ENCODE results near the gene PSMG4.
A peak's percentile ranks its signal among the peaks of the same experiment; 100 is the strongest.

PSMG4 gene, protein sequence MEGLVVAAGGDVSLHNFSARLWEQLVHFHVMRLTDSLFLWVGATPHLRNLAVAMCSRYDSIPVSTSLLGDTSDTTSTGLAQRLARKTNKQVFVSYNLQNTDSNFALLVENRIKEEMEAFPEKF

DNA sequence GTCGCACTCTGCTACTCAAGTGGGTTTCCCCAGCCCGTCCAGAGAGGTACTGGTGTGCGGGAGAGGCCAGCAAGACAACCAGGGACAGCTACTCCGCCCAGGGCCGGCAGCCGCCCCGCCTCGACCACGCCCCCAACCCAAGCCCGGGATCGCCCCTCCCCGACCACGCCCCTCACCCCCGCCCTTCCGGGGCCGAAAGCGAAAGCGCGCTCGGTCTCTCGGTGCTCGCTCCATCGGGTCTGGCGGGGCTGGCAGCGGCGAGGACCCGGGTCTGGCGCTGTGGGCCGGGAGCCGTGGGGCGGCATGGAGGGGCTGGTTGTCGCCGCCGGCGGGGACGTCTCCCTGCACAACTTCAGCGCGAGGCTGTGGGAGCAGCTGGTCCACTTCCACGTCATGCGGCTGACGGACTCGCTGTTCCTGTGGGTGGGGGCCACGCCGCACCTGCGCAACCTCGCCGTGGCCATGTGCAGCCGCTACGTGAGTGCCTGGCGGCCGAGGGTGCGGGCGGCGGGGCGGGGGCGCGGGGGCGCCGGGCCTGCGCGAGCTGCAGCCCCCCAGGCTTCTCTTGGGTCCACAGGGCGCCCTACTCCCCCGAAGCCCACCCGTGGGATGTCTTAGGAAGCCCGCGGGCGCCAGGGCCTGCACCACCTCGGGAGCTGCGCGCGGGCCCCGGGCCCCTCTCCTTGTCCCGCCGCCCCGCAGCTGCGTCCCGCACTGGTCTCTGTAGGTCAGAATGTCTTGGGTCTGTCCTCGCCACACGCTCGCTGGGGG lies at the start of gene PSMG4:
TSS of gene PSMG4 (plus strand) at position 228 of the 771 bp plus-strand sequence. CDS start at position 304, 76 bp downstream.
- DNase-seq = peak; percentile 96

DNA sequence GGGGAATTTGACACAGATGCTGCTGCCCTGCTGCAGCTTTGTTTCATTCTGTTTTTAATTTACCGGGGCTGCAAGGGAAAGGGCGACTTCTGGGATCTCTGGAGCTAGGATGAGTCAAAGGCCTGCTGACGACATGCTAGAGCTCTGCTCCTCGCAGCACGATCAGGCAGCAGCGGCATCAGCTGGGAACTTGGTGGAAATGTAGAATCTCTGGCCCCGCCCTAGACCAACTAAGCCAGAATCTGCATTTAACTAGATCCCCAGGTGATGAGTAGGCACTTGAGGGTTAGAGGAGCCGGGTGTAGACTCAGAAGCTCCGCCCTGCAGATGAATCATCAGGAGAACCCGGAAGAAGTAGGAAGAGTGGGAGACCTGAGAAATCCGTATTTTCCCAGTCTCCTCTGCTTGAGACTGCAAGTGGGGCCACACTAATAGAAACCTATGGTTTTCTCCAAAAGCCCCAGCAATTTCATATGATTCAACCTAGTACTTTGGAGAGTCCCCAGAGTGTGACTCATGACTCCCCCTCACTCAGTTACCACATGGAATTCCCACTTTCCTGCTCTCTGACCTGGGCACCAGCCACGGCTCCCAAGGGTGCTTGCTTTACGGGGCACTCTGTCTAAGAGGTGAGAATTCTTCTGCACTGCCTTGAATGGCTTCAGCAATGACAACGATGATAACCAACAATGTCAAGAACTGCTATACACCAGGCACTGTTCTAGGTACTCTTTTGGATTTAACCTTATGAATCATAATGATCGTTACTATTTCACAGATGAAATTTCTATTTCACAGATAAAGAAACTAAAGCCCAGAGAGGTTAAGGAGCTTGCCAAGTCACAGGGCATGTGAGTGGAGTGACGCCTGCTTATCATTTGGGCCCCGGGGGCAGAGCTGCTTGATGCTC lies 49.4 kb upstream of the PSMG4 start:
- peak; percentile 63 for DNase-seq

DNA sequence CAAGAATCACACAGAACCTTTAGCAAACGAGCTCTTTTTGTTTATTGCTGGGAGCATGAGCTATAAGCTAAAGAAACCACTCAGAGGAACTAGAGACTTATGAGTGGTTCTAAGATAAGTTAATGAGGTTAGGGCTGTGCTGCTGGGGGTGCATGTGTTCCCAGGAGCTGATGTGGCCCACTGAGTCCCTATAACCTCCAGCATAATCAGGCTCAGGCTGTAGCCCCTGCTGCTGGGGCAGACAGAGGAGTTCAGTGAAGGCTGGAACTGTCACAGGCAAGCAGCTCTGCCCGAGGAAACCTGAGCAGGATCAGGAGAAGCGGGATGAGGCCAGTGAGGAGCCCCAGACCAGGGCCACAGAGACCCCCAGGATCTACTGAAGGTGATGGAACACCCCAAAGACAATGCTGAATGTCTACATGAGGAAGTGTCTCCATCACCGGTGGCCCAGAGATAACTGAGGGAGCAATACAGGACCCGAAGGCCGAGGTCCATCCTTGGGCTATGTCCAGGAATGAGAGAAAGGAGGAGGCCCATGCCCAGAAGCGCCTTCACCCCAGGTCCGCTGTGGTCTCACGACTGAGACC lies 48.6 kb upstream of the PSMG4 start:
- DNase-seq = no peak

DNA sequence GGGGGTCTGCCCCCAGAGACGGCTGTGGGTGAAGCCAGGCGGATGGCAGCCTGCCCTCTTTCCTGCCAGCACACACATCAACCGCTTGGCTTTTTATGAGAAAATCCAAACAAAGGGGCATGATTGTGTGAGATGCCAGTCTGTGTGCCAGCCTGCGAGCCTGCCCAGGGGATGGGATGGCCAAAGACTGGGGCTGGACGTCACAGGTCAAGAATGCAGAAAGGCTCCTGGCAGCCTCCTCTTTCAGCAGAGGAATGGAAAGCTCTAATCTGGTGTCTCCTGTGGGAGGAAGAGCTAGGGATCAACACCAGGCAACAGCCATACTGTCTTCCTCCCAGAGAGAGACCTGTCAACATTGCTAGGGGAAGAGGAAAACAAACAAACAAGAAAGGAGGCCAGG lies 47.1 kb upstream of the PSMG4 start:
- DNase-seq = no peak

DNA sequence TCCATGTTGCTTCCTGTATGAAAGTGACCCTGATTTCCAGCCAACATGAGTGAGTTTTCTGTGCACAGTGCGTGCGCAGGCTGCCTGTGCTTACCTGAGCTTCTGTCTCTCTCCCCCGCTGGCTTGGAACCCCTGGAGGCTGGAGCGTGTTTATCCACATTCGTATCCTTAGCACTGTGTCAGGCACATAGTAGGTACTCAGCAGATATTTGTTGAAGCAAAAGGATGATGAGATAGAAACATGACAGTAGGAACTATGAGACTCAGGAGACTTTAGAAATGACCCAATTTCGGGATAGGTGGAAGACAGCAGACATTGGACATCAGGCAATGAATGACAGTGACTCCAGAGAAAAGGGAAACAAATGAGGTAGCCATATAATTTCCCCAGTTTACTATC lies 46.5 kb upstream of the PSMG4 start:
- DNase-seq = no peak

DNA sequence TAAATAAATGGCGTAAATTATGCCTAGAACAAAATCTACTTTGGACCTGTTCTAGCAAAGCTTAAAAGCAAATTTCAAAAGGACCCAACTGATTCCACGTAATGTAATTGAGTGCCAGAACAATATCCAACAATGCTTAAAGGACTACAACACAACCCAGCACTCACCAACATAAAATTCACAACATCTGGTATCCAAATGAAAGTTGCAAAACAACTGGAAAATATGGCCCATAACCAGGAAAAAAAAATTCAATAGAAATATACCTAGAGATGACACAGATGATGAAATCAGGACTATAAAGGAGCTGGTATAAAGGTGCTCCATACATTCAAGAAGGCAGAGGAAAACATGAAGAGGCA lies 45.4 kb upstream of the PSMG4 start:
- DNase-seq = no peak

DNA sequence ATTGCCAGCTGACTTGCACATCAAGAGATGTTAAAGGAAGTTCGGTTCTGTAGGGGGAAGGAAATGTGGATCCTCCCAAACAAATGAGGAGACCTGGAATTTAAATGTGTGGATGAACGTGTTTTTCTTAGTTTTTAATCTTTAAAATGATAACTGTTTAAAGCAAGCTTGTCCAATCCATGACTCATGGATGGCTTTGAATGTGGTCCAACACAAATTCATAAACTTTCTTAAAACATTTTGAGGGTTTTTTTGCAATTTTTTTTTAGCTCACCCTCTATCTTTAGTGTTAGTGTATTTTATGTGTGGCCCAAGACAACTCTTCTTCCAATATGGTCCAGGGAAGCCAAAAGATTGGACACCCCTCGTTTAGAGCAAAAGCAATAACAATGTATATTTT lies 43.8 kb upstream of the PSMG4 start:
- no peak for DNase-seq

DNA sequence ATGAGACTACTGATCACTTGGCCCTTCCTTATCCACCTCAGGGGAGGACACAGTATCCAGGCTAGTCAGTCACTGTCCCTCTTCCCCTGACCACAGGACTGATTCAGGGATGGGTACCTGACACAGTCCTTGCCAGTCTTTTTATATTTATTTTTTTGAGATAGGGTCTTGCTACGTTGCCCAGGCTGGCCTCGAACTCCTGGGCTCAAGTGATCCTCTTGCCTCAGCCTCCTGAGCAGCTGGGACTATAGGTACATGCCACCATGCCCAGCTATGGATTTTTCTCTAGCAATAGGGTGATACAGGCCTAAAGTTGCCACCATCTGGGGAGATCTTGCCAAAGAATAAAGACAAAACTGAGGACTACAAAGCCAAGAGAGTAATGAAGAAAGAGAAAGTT lies 41.5 kb upstream of the PSMG4 start:
- DNase-seq = no peak

DNA sequence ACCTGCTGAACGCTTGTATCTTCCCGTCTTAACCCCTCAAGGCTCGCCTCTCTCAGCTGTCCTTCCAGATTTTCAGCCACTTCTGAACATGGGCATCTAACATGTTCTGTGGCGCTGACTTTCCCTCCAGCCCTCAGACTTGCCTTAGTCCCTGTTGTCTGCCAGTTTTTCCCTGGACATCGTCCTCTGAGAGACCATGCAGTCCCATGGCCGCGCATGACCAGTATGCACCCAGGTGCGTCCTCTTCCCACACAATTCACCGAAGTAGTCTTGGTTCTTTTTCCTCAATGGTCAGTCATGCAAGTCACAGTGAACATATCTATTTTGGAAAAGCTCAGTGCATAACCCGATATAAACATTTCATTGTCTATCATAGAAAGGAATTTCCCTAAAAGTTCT lies 40.5 kb upstream of the PSMG4 start:
- no peak for DNase-seq

DNA sequence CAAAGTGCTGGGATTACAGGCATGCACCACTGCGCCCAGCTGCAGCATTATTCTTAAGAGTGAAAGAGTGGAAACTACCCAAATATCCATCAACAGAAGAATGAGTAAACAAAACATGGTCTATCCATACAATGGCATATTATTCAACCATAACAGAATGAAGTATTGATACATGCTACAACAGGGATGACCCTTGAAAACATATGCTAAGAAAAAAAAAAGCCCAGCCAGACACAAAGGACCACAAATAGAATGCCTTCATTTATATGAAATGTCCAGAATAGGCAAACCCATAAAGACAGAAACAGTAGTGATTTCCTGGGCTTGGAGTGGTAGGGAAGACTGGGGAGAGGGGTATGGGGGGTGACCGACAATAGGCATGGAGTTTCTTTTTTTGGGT lies 38.4 kb upstream of the PSMG4 start:
- no peak for DNase-seq

DNA sequence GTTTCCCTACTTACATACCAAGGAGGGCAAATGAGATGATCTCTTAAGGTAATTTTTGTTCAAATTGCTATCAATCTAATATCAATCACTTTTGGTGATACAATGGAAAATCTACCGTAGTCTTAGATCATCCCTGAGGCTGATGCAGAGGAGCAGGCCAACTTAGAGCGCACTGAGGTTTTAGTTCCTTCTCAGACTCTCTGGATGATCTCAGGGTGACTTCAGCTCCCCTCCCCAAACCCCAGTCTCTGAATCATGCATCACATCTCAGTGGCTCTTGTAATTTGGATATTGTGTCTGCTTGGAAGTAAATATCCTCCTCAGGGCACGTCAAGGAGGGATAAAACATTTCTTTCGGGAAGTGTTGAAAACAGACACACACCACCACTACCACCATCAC lies 37.2 kb upstream of the PSMG4 start:
- DNase-seq = no peak

DNA sequence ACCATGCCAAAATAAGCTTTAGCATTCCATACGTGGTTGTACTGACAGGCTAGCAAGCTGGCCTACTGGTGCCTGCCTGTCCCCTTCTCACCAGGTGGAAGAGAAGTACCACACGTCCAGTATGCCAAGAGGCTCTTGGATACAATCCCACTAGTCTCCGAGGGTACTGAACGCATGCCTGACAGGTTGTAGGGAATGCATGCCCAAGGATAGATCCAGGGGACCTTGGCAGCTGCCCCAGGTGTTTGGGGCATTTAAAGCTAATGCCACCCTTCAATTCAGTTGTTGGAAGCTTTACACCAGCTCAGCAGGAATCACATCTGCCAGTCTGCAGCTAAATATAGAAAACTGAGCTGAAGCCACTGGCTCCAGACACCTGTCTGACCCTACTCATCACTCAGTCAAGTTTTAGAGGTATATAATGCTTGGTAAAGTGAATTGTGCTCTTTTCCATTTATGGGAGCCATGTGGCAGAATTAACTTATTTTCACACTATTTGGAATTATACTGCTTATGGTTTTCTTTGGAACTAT lies 36.2 kb upstream of the PSMG4 start:
- DNase-seq = no peak

DNA sequence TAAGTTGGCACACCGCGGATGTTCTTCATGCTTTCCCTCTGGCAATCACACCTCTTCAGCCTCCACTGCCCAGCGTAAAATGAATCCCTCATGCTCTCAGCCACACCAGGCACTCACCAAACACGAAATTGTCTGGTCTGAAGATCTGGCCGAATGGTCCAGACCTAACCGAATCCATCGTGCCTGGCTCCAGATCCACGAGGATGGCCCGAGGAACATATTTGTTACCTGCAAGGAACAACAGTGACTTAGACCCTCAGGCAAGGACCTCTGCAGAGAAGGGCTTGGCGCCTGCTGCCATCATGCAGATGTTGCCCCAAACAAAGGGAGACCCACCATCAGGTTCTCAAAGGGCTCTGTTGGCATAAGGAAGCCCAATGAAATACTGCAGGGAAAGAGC lies 32.7 kb upstream of the PSMG4 start:
- DNase-seq = no peak

DNA sequence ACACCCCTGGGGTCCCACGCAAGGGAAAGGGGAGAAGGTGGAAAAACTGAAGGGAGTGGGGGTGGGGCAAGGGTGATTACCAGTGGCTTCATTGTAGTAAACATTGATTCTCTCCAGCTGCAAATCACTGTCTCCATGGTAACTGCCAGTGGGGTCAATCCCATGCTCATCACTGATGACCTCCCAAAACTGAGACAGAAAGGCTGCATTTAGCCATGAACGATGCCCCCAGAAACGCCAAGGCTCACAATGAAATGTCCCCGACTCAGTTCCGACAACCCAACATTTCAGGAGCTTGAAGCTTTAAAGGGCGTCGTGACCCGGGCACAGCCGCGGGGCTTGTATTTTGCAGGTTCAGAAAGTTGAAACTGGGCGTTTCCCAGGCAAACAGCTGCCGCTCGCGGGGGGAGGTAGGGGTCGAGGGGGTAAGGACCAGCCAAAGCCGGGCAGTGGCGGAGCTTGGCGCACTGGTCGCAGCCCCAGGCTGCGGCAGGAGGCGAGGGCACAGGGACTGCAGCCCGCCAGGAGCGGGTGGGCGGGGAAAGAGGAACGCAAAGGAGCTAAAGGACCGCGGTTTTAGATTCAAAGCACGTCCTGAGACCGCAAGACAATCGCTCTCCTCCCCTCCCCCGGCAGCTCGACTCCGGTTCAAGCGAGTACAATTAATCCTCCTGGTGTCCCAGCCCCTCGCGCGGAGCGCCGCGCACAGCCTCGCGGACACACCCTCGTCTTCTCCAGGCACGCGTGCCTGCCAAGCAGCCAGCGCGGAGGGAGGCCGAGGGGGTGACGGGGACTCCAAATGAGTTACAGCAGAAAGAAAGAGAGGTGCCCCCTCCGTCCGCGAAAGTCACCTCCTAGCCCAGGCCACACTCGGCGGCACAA lies 32.0 kb upstream of the PSMG4 start:
- peak; percentile 29 for DNase-seq

DNA sequence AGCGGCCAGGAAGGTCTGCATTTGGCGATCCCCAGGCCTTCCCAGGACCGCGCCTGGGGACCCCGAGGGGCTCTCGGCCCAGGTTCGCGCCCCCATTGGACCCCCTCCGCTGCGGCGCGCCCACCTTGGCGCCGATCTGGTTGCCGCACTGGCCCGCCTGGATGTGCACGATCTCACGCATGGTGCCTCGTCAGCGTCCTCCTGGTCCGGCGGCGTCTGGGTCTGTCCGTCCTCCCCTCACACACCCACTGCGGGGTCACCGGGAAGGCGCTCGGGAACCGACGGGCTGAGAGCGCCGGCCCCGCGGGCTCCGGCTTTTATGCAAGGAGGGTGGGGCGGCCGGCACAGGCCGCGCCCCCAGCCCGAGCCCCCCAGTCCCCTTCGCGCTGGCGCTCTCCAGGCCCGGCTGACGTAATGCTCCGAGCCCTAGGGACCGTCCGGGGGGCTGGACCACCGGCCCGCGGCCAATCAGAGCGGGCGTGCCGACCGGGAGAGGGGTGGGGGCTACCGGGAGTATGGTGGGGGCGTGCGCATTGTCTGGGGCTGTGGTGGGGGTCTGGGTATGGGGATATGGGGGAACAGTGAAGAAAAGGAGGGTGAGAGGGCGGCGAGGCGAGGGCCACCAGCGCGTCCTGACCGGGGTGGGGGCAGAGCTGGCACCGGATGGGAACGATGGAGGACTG lies 31.2 kb upstream of the PSMG4 start, which contains the start of gene TUBB2B:
TSS of gene TUBB2B (minus strand) at position 291 of the 683 bp plus-strand sequence. CDS start at position 181, 110 bp downstream.
- DNase-seq = peak; percentile 13

DNA sequence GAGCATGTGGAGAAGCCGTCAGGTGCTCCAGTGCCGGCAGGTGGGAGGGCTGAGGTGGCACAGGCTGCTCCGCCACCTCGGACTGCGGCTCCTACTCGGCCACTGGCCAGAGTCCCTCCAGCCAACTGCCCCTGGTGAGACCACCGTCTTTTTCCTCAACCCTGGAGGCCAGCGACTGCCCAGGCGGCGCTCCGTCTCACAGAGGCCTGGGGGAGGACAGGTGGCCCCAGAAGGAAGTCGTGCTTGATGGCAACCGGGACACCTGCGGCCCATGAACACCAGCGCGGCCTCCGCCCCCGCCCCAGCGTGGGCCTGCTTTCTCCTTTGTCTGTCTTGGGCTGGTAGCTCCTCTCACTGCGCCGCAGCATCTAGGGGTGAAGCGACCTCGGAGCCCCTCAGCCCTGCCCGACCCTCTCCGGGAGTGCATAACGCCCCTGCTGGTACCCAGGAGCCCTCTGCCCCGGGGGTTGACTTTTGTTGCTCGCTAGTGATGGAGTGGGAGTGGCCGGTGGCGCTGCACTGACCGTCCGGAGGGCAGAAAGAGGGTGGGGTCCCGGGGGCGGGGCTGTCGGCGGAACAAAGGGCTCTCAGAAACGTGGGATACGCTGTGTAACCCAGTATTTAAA lies 30.6 kb upstream of the PSMG4 start:
- DNase-seq = peak; percentile 23

DNA sequence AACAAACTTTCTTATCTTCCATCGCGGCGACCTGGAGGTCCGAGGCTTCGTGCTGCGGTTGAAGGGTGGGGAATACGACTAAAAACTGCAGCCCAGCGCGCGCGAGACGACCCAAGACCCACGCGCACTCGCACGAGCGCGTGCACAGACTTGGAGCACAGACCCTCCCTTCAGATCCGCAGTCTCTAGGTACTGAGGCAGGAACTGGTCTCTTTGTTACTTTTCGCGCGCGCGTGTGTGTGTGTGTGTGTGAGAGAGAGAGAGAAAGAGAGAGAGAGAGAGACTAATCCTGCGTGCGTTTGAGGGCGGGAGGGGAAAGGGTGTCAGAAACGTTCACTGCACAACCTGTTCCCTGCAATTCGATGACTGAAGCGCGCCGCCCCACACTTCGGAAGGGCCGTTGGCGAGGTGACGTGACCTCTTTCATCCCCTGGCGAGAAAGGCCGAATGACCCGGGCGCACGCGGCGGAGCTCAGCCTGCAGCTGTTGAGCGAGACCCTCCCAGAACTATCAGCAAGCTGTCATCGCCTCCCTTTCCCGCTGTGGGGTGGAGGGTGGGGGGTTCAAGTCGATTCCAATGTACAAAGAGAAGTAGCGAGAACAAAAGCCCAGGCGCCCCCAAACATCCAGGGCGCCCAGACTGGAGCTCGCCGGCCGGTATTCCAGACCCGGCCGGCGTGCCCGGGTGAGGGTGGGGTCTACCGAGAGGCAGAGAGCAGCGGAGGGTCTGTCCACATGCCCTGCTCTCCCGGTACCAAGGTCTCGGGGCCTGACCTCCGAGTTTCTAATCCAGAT lies 29.8 kb upstream of the PSMG4 start:
- peak; percentile 37 for DNase-seq

DNA sequence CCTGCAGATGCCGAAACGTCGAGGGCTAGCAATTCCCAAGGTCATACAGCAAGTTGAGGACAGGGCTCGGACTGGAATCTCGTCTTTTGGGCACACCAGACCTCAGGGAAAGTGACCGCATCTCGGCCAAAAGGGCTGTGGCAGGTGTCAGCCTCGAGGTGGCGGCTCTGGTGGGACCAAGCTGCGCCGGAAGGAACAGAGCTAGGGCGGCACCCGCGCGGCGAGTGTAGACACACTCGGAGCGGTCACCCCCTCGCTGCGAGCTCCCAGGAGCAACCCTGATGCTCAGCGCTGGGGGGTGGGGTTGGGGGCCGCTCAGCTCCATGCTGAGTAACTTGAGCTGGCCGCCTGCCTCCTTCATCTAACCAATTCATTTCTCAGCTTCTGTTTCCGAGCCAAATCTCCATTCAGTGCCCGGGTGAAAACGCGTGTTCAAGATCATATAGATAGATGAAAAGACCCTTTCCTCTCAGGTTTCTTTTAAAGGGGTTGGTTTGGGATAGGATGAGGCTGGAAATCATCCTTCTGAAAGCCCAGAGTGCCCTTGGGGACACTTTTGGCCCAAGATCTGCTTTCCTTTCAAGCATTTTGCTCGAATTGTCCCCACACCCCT lies 29.1 kb upstream of the PSMG4 start:
- DNase-seq = peak; percentile 27

DNA sequence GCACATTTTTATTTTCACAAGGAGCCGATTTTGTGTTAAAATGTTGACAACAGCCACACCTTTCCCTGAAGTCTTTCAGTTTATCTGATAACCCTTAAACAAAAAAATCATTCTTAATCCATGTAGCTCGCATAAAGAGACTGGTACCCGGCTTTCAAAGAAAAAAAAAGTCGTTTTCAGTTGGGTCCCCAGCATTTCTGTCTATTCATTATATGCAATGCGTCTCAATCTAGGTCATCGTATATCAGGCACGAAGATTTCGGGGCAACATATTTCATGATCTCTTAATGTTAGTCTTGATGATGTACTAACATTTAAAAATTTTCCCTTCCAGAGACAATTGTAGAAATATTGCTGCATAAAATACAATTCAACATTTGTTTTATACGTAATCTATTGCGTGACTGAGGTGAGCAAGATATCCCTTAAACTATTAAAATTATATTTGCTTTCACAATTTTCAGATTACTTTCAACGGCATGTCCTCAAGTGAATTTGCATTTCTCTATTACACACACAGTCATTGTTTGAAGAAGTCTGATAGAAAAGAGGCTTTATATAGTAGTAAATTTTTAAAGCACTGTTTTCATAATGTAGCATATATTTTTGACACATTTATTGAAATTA lies 28.4 kb upstream of the PSMG4 start:
- DNase-seq = no peak

All from stimulated activated CD4-positive, alpha-beta T cell treated with anti-CD3 and anti-CD28 coated beads, Interleukin-4, amount 100 ng/mL, for 1 hour (primary cell).